ENCODE results near the gene COMMD7. TPM values are rescaled to one million over a fixed set of nuclear protein-coding genes. Genes with fewer than 3 reads are reported as not detected.

Gene COMMD7
- total and polyA plus RNA-seq, 9 of the 15 experiments (the other 6 are each of a cell fraction or from before 2014, with no cell fraction given), result 11.9 to 69.1 (median 34.7) TPM

DNA sequence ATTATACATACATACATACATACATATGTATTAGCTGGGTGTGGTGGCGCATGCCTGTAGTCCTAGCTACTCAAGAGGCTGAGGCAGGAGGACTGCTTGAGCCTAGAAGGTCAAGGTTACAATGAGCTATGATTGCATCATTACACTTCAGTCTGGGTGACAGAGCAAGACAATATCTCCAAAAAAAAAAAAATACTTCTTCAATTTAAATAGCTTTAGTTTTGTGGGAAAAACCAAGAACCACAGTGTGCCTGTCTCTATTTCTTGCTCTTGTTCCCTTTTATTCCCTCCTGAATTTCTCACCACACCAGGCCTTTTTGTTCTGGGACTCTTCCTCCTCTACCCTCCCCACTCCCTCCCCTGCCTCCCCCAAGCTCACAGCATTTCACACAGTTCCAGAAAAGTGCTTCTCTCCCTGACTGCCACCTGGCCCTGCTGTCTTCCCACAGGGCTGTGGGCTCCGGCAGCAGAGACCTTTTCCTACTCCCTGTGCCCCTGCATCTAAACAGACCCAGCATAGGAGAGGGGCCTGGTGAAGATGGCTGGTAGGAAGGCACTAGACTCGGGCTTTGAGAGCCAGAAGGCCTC is 70.8 kb downstream of the COMMD7 start:
- Histone ChIP-seq H3K27ac (ENCODE audit: extremely low read depth, low read depth, low read length) (peak overlapping the region; percentile 82), H3K4me3 (no peak overlapping the region), H4K20me1 (replicated peaks; ENCODE audit: control insufficient read depth, insufficient read depth, low read length) (no peaks in the 10 kb centered on the region), H3K79me2 (ENCODE audit: control insufficient read depth, insufficient read depth, low read length) (no peaks in the 10 kb centered on the region), H3K27me3 (ENCODE audit: control insufficient read depth in 2 of 2, insufficient read depth in 2 of 2, low read length in 2 of 2) (no peaks in the 10 kb centered on the region), H3K4me2 (ENCODE audit: insufficient read depth, low read length) (no peak overlapping the region), H3K4me1 (replicated peaks in 1 of 2; ENCODE audit: control insufficient read depth in 2 of 2, insufficient read depth in 2 of 2, low read length in 2 of 2) (peaks cover 25 to 31% of the 10 kb centered on the region in 2 experiments), H3K9me1 (ENCODE audit: control insufficient read depth, insufficient read depth, low read length) (no peaks in the 10 kb centered on the region), H3K9me3 (replicated peaks; ENCODE audit: control insufficient read depth, insufficient read depth, low read depth, low read length) (no peaks in the 10 kb centered on the region), H2AFZ (ENCODE audit: low read depth, low read length) (peak overlapping the region; percentile 88), H3K36me3 (ENCODE audit: control insufficient read depth, insufficient read depth, low read length) (no peaks in the 10 kb centered on the region), H3K9ac (ENCODE audit: insufficient read depth in 1 of 2, low read depth in 2 of 2, low read length in 2 of 2) (peak overlapping the region; percentile 61 to 86; a peak in 2 of 4 replicates)
- intact Hi-C loops (cut with micrococcal nuclease) (no loop called here), in situ Hi-C loops (cut with MboI) (loop anchor here (25.0 kb wide), 2 partner anchors 510 to 835 kb away; partner anchors contain the start of gene FOXS1)
- WGBS (ENCODE audit: insufficient coverage, low coverage, missing lambda C conversion rate), result 34% methylated on average over 3 of the region's 3 CpGs
- ChIA-PET CTCF (ENCODE audit: low intra/inter-chr PET ratio) (no interaction called here), POLR2A (interaction anchor here (0.7 to 1.5 kb wide), 5 partner anchors 11 to 183 kb away, joined by 3 to 8 read pairs (median 5); no protein-coding TSS in a partner anchor)
- FAIRE-seq (no peak), DNase-seq (ENCODE audit: extremely low read depth in 1 of 4, low spot score in 3 of 4) (peak in 1 of 4 experiments; percentile 55), ATAC-seq (peak; percentile 76)
- no TSS peak for BruUV-seq (replicated peaks)
- 0 out of 2 replicates have a peak, but pooled peaks have one; percentile 39 for TF ChIP-seq NBN (IDR thresholded peaks at IDR 0.05; ENCODE audit: low read depth)
- TF ChIP-seq TGIF2 (CRISPR knock-in tag; IDR thresholded peaks at IDR 0.05), result no peak
- peak; percentile 78 for TF ChIP-seq JUND (IDR thresholded peaks at IDR 0.05; ENCODE audit: borderline replicate concordance, low read depth, low read length)
- TF ChIP-seq JUND (tag; IDR thresholded peaks at IDR 0.05; ENCODE audit: borderline replicate concordance, low read depth, low read length), result peak; percentile 53; the same call in 1 of the 3 replicates
- TF ChIP-seq SMAD4 (CRISPR knock-in tag; conservative IDR thresholded peaks at IDR 0.05), result 0 out of 2 replicates have a peak, but pooled peaks have one; percentile 38
- TF ChIP-seq, protein P1, sequence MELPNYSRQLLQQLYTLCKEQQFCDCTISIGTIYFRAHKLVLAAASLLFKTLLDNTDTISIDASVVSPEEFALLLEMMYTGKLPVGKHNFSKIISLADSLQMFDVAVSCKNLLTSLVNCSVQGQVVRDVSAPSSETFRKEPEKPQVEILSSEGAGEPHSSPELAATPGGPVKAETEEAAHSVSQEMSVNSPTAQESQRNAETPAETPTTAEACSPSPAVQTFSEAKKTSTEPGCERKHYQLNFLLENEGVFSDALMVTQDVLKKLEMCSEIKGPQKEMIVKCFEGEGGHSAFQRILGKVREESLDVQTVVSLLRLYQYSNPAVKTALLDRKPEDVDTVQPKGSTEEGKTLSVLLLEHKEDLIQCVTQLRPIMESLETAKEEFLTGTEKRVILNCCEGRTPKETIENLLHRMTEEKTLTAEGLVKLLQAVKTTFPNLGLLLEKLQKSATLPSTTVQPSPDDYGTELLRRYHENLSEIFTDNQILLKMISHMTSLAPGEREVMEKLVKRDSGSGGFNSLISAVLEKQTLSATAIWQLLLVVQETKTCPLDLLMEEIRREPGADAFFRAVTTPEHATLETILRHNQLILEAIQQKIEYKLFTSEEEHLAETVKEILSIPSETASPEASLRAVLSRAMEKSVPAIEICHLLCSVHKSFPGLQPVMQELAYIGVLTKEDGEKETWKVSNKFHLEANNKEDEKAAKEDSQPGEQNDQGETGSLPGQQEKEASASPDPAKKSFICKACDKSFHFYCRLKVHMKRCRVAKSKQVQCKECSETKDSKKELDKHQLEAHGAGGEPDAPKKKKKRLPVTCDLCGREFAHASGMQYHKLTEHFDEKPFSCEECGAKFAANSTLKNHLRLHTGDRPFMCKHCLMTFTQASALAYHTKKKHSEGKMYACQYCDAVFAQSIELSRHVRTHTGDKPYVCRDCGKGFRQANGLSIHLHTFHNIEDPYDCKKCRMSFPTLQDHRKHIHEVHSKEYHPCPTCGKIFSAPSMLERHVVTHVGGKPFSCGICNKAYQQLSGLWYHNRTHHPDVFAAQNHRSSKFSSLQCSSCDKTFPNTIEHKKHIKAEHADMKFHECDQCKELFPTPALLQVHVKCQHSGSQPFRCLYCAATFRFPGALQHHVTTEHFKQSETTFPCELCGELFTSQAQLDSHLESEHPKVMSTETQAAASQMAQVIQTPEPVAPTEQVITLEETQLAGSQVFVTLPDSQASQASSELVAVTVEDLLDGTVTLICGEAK (IDR thresholded peaks at IDR 0.05), result peak; percentile 27; the same call in 1 of the 2 replicates
- TF ChIP-seq, protein P1 (CRISPR knock-in tag; IDR thresholded peaks at IDR 0.05), result no peak
- peak; percentile 4 for TF ChIP-seq DPF2 (IDR thresholded peaks at IDR 0.05)
- peak; percentile 93 for TF ChIP-seq CEBPB (tag; IDR thresholded peaks at IDR 0.05)
- peak; percentile 56 for TF ChIP-seq EP400 (IDR thresholded peaks at IDR 0.05)
- peak; percentile 72; the same call in 1 of the 2 replicates for TF ChIP-seq SMARCA4 (IDR thresholded peaks at IDR 0.05)
- TF ChIP-seq LEF1 (IDR thresholded peaks at IDR 0.05), result 0 out of 2 replicates have a peak, but pooled peaks have one; percentile 27
- TF ChIP-seq NR2C1 (IDR thresholded peaks at IDR 0.05), result peak; percentile 54; the same call in 1 of the 2 replicates
- peak; percentile 42 for TF ChIP-seq NR2C1 (tag; IDR thresholded peaks at IDR 0.05)
